ENCODE measurements around the gene CEBPG. TPM values are rescaled to one million over a fixed set of nuclear protein-coding genes. Genes with fewer than 3 reads are reported as not detected.

Gene CEBPG
- total RNA-seq, 4 donors from 2014 or later, result 18.5 to 31.6 (median 26.8) TPM

GRCh38 chr19:33358408-33358807 lies 15.1 kb upstream of the CEBPG start:
- TF ChIP-seq CTCF (IDR thresholded peaks at IDR 0.05), result no peak
- no peak for TF ChIP-seq POLR2A (IDR thresholded peaks at IDR 0.05)
- WGBS, 2 donors, result 37 to 46% methylated on average over 6 of the region's 6 CpGs
- Histone ChIP-seq H3K9me3 (peaks cover 0 to 9% (median 7%) of the 10 kb centered on the region in 3 donors), H3K36me3 (no peaks in the 10 kb centered on the region), H3K4me3 (no peak overlapping the region), H3K27me3 (no peaks in the 10 kb centered on the region), H3K4me1 (peaks cover 0 to 29% (median 7%) of the 10 kb centered on the region in 3 donors), H3K27ac (peak overlapping the region in 3 of 4 donors; percentile 47 to 74 (median 71))
- DNase-seq, result no peak
- intact Hi-C loops (cut with DNase I), result no loop called here

- no peak overlapping the region for H3K4me3 ChIP-seq
- TF ChIP-seq CTCF (IDR thresholded peaks at IDR 0.05) (no peak), POLR2A (IDR thresholded peaks at IDR 0.05) (no peak)
- no peaks in the 10 kb centered on the region for H3K36me3 ChIP-seq
- intact Hi-C loops (cut with DNase I), result no loop called here
- no peak overlapping the region for H3K27ac ChIP-seq
- H3K4me1 ChIP-seq, result peaks cover 0 to 29% (median 7%) of the 10 kb centered on the region in 3 donors
- 84 to 88% methylated on average over 3 of the region's 3 CpGs for WGBS, 2 donors
- no peaks in the 10 kb centered on the region for H3K27me3 ChIP-seq
- H3K9me3 ChIP-seq, result peaks cover 0 to 9% (median 7%) of the 10 kb centered on the region in 3 donors
- DNase-seq, result no peak
Observed at GRCh38 chr19:33359581-33359980, 13.9 kb upstream of the CEBPG start.

GRCh38 chr19:33362508-33363228 lies 10.8 kb upstream of the CEBPG start:
- intact Hi-C loops (cut with DNase I), result no loop called here
- H3K9me3 ChIP-seq, result no peaks in the 10 kb centered on the region
- H3K4me3 ChIP-seq, result no peak overlapping the region
- no peaks in the 10 kb centered on the region for H3K27me3 ChIP-seq
- TF ChIP-seq POLR2A (IDR thresholded peaks at IDR 0.05) (no peak), CTCF (IDR thresholded peaks at IDR 0.05) (no peak)
- no peak for DNase-seq
- H3K27ac ChIP-seq, result no peak overlapping the region
- peaks cover 0 to 25% (median 6%) of the 10 kb centered on the region in 3 donors for H3K4me1 ChIP-seq
- WGBS, 2 donors, result 85% methylated on average over 6 of the region's 6 CpGs
- H3K36me3 ChIP-seq, result no peaks in the 10 kb centered on the region

- intact Hi-C loops (cut with DNase I), result no loop called here
Observed at GRCh38 chr19:33363476-33363875, 10.0 kb upstream of the CEBPG start.

More at GRCh38 chr19:33363476-33363875, 10.0 kb upstream of the CEBPG start:
- TF ChIP-seq CTCF (IDR thresholded peaks at IDR 0.05) (no peak), POLR2A (IDR thresholded peaks at IDR 0.05) (no peak)
- no peak for DNase-seq
- Histone ChIP-seq H3K4me1 (peaks cover 0 to 25% (median 0%) of the 10 kb centered on the region in 3 donors), H3K27me3 (no peaks in the 10 kb centered on the region), H3K4me3 (no peak overlapping the region), H3K9me3 (no peaks in the 10 kb centered on the region), H3K36me3 (no peaks in the 10 kb centered on the region), H3K27ac (no peak overlapping the region)
- 91% methylated on average over 5 of the region's 5 CpGs for WGBS, 2 donors

Measured in esophagus squamous epithelium (tissue), 5 donors.